ENCODE data around the gene EEF1AKMT2.
"Not testable (repeated sequence)": the region's sequence is repeated elsewhere in the genome, so short reads cannot be mapped to it uniquely, and the experiment has no call there.

EEF1AKMT2 gene

DNA sequence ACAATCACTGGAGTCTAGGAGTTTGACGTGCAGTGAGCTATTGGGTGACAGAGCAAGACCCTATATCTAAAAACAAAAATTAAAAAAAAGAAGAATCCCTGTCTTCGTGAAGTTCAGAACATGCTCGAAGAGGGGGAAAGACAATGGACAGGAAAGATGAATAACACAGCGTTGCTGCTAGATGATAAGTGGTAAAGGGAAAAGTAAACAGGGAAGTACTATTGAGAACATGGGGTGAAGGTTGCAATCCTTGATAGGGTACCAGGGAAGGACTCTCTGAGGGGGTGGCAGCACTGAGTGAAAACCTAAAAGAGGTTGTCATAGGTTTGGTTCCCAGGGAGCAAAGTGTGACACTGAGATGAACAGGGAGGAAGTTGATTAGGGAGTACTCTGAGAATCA is 7.1 kb upstream of the EEF1AKMT2 start:
- TF ChIP-seq, protein P1, sequence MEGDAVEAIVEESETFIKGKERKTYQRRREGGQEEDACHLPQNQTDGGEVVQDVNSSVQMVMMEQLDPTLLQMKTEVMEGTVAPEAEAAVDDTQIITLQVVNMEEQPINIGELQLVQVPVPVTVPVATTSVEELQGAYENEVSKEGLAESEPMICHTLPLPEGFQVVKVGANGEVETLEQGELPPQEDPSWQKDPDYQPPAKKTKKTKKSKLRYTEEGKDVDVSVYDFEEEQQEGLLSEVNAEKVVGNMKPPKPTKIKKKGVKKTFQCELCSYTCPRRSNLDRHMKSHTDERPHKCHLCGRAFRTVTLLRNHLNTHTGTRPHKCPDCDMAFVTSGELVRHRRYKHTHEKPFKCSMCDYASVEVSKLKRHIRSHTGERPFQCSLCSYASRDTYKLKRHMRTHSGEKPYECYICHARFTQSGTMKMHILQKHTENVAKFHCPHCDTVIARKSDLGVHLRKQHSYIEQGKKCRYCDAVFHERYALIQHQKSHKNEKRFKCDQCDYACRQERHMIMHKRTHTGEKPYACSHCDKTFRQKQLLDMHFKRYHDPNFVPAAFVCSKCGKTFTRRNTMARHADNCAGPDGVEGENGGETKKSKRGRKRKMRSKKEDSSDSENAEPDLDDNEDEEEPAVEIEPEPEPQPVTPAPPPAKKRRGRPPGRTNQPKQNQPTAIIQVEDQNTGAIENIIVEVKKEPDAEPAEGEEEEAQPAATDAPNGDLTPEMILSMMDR (IDR thresholded peaks at IDR 0.05; ENCODE audit: borderline replicate concordance, insufficient read depth, low read depth, low read length) = no peak
- no peak overlapping the region for H3K4me3 ChIP-seq (ENCODE audit: low read depth, low read length)

DNA sequence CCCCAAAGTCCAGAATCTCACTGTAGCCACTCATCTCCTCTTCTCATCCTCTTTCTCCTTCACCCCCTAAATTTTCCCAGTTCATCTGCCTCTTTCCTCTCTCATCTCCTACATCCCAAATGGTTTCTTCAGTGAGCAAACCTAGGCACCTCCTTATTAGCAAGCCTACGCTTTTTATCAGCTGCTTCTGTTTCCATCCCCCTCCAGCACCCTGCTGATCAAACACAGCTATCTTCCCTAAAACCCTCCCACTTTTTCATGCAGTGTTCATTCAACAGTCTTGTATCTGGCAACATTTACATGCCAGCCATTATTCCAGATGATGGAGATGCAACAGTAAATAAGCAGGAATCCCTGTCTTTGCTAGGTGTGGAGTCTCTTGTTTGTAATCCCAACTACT is 6.7 kb upstream of the EEF1AKMT2 start:
- TF ChIP-seq, protein P1 (IDR thresholded peaks at IDR 0.05; ENCODE audit: borderline replicate concordance, insufficient read depth, low read depth, low read length) = no peak
- no peak overlapping the region for H3K4me3 ChIP-seq (ENCODE audit: low read depth, low read length)

DNA sequence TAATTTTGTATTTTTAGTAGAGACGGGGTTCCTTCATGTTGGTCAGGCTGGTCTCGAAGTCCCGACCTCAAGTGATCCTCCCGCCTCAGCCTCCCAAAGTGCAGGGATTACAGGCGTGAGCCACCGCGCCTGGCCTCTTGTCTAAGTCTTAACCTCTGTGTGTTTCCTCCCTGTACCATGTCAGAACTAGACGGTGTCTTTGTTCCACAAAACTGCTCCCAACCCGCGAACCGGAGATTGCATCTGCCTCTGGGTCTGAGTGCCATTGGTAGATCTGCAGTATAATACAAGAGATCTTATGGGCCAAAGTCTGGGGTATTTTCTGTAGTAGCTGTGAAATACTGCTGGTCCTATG is 1.3 kb upstream of the EEF1AKMT2 start:
- TF ChIP-seq, protein P1 (IDR thresholded peaks at IDR 0.05; ENCODE audit: borderline replicate concordance, insufficient read depth, low read depth, low read length) = no peak
- H3K4me3 ChIP-seq (ENCODE audit: low read depth, low read length) = no peak overlapping the region

DNA sequence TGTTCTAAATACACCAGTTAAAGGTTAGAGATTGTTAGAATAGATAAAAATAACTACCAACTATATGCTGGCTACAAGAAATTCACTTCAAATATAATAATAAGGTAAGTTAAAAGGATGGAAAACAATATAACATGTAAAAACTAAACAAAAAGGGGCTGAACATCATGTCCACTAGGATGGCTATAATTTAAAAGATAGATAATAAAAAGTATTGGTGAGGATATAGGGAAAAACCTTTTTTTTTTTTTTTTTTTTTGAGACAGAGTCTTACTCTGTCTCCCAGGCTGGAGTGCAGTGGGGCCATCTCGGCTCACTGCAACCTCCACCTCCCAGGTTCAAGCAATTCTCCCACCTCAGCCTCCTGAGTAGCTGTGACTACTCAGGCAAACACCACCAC is 8.8 kb downstream of the EEF1AKMT2 start:
- not testable (repeated sequence) for H3K4me3 ChIP-seq (ENCODE audit: low read depth, low read length)

DNA sequence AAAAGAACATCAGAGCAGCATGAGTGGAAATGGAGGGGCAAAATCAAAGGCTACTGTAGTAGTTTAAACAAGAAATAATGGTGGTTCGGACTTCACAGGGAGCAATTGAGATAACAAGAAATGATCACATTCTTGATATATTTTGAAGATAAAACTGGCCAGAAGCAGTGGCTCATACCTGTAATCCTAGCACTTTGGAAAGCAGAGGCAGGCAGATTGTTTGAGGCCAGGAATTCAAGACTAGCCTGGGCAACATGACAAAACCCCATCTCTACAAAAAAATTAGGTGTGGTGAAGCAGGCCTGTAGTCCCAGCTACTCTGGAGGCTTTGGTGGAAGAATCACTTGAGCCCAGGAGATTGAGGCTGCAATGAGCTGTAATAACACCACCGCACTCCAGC is 22.9 kb downstream of the EEF1AKMT2 start:
- TF ChIP-seq, protein P1 (IDR thresholded peaks at IDR 0.05; ENCODE audit: borderline replicate concordance, insufficient read depth, low read depth, low read length) = no peak
- no peak overlapping the region for H3K4me3 ChIP-seq (ENCODE audit: low read depth, low read length)

DNA sequence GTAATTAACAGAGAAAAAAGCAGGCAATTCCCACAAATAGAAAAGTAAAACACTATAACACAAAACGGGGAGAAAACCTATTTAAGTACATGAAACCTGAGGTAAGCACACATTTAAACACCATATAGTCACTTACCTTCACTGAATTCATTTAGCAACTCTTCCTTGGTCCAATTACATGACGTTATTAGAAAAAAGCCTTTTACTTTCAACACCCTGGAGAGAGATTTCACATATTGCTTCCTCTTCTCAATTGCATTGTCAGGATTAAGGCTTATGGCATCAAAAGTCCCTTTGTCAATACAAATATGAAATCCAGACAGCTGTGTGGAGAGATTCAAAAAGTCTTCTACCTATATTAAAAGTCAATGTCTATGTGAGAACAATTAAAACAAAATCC is 26.4 kb downstream of the EEF1AKMT2 start:
- TF ChIP-seq, protein P1 (IDR thresholded peaks at IDR 0.05; ENCODE audit: borderline replicate concordance, insufficient read depth, low read depth, low read length) = no peak
- no peak overlapping the region for H3K4me3 ChIP-seq (ENCODE audit: low read depth, low read length)

DNA sequence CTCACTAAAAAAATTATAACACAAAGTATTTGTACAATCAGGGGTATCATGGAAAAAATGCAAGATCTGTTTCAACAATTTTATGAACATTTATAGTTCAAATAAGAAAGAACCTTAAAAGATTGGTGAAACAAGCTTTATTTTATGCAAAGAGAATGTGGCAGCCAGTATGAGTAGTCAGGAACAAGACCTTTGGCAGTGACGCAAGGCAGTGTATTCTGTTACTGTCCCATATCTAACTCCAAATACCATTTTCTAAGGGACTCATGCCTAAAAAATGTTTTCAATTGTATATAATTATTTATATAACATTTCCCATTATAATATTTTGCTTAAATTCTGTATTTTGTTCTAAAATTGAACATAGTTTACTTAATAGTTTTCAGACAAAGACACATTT is 28.4 kb downstream of the EEF1AKMT2 start:
- TF ChIP-seq, protein P1 (IDR thresholded peaks at IDR 0.05; ENCODE audit: borderline replicate concordance, insufficient read depth, low read depth, low read length) = no peak
- H3K4me3 ChIP-seq (ENCODE audit: low read depth, low read length) = no peak overlapping the region

DNA sequence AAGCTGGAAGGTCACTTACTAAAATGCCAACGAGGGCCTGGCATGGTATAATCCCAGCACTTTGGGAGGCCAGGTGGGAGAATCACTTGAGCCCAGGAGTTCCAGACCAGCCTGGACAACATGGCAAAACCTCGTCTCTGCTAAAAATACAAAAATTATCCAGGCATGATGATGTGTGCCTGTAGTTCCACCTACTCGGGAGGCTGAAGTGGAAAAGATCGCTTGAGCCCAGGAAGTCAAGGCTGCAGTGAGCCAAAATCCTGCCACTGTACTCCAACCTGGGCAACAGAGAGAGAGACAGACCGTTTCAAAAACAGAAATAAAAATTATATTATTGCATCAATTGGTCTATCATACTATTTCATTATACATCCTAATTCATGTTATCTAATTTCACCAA is 29.4 kb downstream of the EEF1AKMT2 start:
- H3K4me3 ChIP-seq (ENCODE audit: low read depth, low read length) = no peak overlapping the region
- TF ChIP-seq, protein P1 (IDR thresholded peaks at IDR 0.05; ENCODE audit: borderline replicate concordance, insufficient read depth, low read depth, low read length) = no peak
